A549 (cell line): Measurements from ENCODE around the gene CCDC167. TPM values are rescaled to one million over a fixed set of nuclear protein-coding genes. Genes with fewer than 3 reads are reported as not detected.

Source experiments
- ATAC-seq, 2 experiments: fragments of 200-7000 bp in 1 of 2; fragments of >200 bp in 1 of 2; cut with Nextera tagmentation in 1 of 2; cut with Tn5 transposase in 1 of 2; 3 replicates each; pipeline versions ENCODE4 v1.8.0 to v1.9.1; 2018 to 2020; ENCODE audit warnings: mild to moderate bottlenecking in 1 of 2, moderate library complexity in 1 of 2
- CTCF ChIA-PET: fragments of 300-600 bp; sonication (Branson Sonifier 250); formaldehyde crosslinking; extraction: SDS; loops from one replicate; lab custom pipeline; 2021; ENCODE audit warnings: antibody characterized with exemption, inconsistent platforms; lab: Yijun Ruan, JAX
- POLR2A ChIA-PET: fragments of 350-600 bp; formaldehyde crosslinking; extraction: SDS; loops from one replicate; lab custom pipeline; 2021; ENCODE audit warnings: antibody characterized with exemption, inconsistent platforms; lab: Yijun Ruan, JAX
- DNase-seq, 2 experiments: peaks; one replicate each; pipeline versions ENCODE4 v3.0.0 to v3.0.0-alpha.2; 2011 to 2016; ENCODE audit warnings: low read depth in 1 of 2, low spot score in 1 of 2
- FAIRE-seq: peaks from 2 replicates; lab custom pipeline; 2011; peaks lifted over from hg19 to GRCh38; lab: Jason Lieb, UNC
- H3K27ac ChIP-seq, 2 experiments: fragments of >200 bp; sonication (Bioruptor Twin); formaldehyde crosslinking; 3 replicates each; pipeline ENCODE4 v1.5.1; 2016 to 2017
- H3K4me1 ChIP-seq: fragments of >200 bp; sonication (Bioruptor Twin); formaldehyde crosslinking; 3 replicates; pipeline ENCODE4 v1.6.1; 2016
- H3K4me2 ChIP-seq: fragments of >200 bp; sonication (Bioruptor Twin); formaldehyde crosslinking; 3 replicates; pipeline ENCODE4 v1.6.1; 2016
- H3K4me3 ChIP-seq: fragments of >200 bp; sonication (Bioruptor Twin); formaldehyde crosslinking; 3 replicates; pipeline ENCODE4 v1.5.1; 2016
- H3K9me3 ChIP-seq: fragments of >200 bp; sonication (Bioruptor Twin); formaldehyde crosslinking; 3 replicates; pipeline ENCODE4 v1.6.1; 2016
- CHD2 ChIP-seq: fragments of 150-350 bp; IDR thresholded peaks from 2 replicates; pipeline ENCODE4 v1.6.1; 2014; ENCODE audit warnings: low read length; ENCODE audit not compliant: partially characterized antibody
- CHD4 ChIP-seq: fragments of 200-600 bp; sonication (generic); IDR thresholded peaks from 2 replicates; pipeline ENCODE4 v1.6.1; 2016; ENCODE audit warnings: antibody characterized with exemption, mild to moderate bottlenecking, borderline replicate concordance
- FOSB ChIP-seq: fragments of 250-450 bp; sonication (Bioruptor Pico); IDR thresholded peaks from 2 replicates; pipeline ENCODE4 v1.5.0; 2020; ENCODE audit warnings: mild to moderate bottlenecking, moderate library complexity
- FOXS1 ChIP-seq: fragments of 250-450 bp; sonication (Bioruptor Pico); IDR thresholded peaks from 2 replicates; pipeline ENCODE4 v1.5.0; 2020; ENCODE audit warnings: mild to moderate bottlenecking, moderate library complexity
- GATA3 ChIP-seq: IDR thresholded peaks from 2 replicates; pipeline ENCODE4 v1.6.1; 2012; ENCODE audit warnings: borderline replicate concordance
- JUNB ChIP-seq: fragments of >200 bp; sonication (Bioruptor Twin); formaldehyde crosslinking; IDR thresholded peaks from 2 replicates; pipeline ENCODE4 v1.6.1; 2016
- KDM1A ChIP-seq: fragments of 200-600 bp; sonication (generic); IDR thresholded peaks from 2 replicates; pipeline ENCODE4 v1.6.1; 2016; ENCODE audit warnings: low read depth, mild to moderate bottlenecking
- MAZ ChIP-seq: fragments of 150-350 bp; IDR thresholded peaks from 2 replicates; pipeline ENCODE4 v1.6.1; 2014; ENCODE audit warnings: antibody characterized with exemption, low read depth, low read length, borderline replicate concordance
- NFE2L2 ChIP-seq: fragments of 150-350 bp; conservative IDR thresholded peaks from 2 replicates; pipeline ENCODE4 v1.6.1; 2014; ENCODE audit warnings: low read length
- NPAS2 ChIP-seq: fragments of 250-450 bp; sonication (Bioruptor Pico); IDR thresholded peaks from 2 replicates; pipeline ENCODE4 v1.8.0; 2022; ENCODE audit warnings: mild to moderate bottlenecking, moderate library complexity, borderline replicate concordance
- SREBF2 ChIP-seq: fragments of 450-650 bp; IDR thresholded peaks from 2 replicates; pipeline ENCODE4 v1.6.1; 2014; ENCODE audit warnings: mild to moderate bottlenecking, moderate library complexity
- TFCP2L1 ChIP-seq: fragments of 250-450 bp; sonication (Bioruptor Pico); IDR thresholded peaks from 2 replicates; pipeline ENCODE4 v1.5.0; 2021; ENCODE audit warnings: mild to moderate bottlenecking
- ZFP36 ChIP-seq: fragments of 450-650 bp; IDR thresholded peaks from 2 replicates; pipeline ENCODE4 v1.6.1; 2014; ENCODE audit warnings: borderline replicate concordance; ENCODE audit not compliant: partially characterized antibody
- whole genome bisulfite sequencing: methylation state at CpG from one replicate; pipeline ENCODE4 v1.1.6; 2017; ENCODE audit errors: missing lambda C conversion rate; 5-methylcytosine and 5-hydroxymethylcytosine counted together
- polyA plus RNA-seq, 4 experiments: library from polyadenylated mRNA; depleted of rRNA in 3 of 4; stranded (reverse); fragments of >200 nt; fragmentation: RNase III in 1 of 4; extraction: RNeasy Plus Mini Kit Qiagen cat#74134 plus additional on column Dnase treatment in 1 of 4; gene quantifications; 2 replicates in 3 of 4; 3 replicates in 1 of 4; pipeline ENCODE4 v1.2.3, GENCODE V29; 2011 to 2017
- TF ChIP-seq, protein P1 (sequence below): fragments of 250-450 bp; sonication (Bioruptor Pico); IDR thresholded peaks from 2 replicates; pipeline ENCODE4 v1.5.0; 2021; ENCODE audit warnings: mild to moderate bottlenecking, moderate library complexity, borderline replicate concordance
- TF ChIP-seq, protein P2 (sequence below): fragments of >200 bp; sonication (Bioruptor Twin); formaldehyde crosslinking; IDR thresholded peaks from 3 replicates; pipeline ENCODE4 v1.6.1; 2016
- TF ChIP-seq, protein P3 (sequence below): fragments of 250-450 bp; sonication (Bioruptor Pico); IDR thresholded peaks from 2 replicates; pipeline ENCODE4 v1.5.0; 2020; ENCODE audit warnings: low read depth, mild to moderate bottlenecking, moderate library complexity
- TF ChIP-seq, protein P4 (sequence below): IDR thresholded peaks from 2 replicates; pipeline ENCODE4 v1.6.1; 2012

Gene CCDC167
- polyA plus RNA-seq, 2 of the 4 experiments (the other 2 are of a cell fraction), result 35.1 to 39.1 TPM

DNA sequence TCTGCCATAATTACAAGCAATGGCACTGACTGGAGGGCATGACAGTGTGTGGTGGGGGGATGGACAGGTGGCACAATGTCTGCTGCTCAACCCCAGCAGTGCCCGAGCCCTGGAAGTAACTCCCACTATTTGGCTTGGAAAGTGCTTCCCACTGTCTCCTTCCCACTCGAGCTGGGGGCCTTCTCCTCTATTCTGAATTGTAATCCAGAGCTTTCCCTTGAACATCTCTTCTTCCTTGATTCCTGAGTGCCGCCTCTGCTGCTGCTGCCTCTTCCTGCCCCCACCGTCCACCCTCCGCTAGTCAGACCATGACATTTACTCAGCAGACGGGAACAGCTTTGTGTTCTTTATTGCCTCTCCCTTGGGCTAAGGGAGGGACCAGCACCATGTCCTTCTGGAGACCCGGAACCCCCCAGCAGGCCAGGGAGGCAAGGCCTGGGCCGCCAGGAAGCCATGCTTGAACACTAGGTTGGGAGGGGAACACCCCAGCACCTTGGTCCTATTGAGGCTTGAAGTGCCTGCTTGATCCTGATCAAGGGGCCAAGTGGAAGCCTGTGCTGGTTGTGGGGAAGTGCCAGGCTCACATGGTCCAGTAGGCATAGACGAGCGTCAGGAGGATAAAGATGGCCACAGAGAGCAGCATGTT is 17.0 kb downstream of the CCDC167 start (continued):
- TF ChIP-seq, protein P1, sequence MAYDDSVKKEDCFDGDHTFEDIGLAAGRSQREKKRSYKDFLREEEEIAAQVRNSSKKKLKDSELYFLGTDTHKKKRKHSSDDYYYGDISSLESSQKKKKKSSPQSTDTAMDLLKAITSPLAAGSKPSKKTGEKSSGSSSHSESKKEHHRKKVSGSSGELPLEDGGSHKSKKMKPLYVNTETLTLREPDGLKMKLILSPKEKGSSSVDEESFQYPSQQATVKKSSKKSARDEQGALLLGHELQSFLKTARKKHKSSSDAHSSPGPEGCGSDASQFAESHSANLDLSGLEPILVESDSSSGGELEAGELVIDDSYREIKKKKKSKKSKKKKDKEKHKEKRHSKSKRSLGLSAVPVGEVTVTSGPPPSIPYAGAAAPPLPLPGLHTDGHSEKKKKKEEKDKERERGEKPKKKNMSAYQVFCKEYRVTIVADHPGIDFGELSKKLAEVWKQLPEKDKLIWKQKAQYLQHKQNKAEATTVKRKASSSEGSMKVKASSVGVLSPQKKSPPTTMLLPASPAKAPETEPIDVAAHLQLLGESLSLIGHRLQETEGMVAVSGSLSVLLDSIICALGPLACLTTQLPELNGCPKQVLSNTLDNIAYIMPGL (CRISPR knock-in tag), result no peak
- TF ChIP-seq NPAS2 (CRISPR knock-in tag) (no peak), CHD4 (no peak), MAZ (no peak), CHD2 (no peak), FOXS1 (CRISPR knock-in tag) (no peak)

DNA sequence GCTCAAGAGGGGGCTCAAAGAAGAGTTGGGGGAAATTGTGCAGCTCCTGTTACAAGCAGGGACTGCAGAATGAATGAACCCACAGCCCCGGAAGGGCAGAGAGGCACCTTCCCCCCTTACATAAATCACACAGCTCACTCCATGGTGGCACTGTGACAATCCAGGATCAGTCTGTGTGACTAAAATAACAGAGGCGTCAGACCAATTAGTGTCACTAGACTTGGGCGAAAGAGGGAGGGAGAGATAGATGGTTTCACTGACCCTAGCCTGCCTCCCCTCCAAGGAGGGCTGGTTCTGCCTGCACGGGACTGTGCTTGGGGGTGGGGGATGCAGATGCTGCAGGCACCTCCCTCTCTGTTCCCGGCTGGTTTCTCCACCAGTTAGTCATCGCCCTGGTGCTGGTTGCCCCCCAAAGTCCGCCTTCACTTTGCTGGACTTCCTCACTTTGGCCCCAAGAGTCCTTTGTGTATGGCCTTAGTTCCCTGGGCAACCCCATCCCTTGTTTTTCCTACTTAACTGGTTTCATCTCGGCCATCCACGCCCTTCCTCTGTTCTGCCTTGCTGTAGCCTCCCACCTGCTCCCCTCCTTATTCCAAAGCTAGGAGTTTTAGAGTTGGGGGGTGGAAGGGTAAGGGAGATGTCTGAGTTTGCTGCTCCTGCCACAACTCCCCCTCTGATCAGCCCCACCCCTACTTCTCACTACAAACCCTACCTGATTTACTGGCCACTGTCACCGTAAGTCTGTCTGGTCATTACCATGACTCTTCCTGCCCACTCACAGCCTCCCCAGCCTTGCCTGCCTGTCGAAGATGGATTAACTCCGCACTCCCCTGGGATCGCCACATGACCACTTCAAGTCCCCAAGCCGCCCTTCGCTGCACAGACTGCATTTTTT is 17.7 kb downstream of the CCDC167 start:
- H3K27ac ChIP-seq, result no peak overlapping the region
- H3K4me1 ChIP-seq, result no peaks in the 10 kb centered on the region
- POLR2A ChIA-PET, result no interaction called here
- 81% methylated on average over 15 of the region's 15 CpGs for WGBS
- DNase-seq, result no peak
- H3K4me2 ChIP-seq, result no peak overlapping the region
- H3K4me3 ChIP-seq, result no peak overlapping the region
- no peak for FAIRE-seq
- no peaks in the 10 kb centered on the region for H3K9me3 ChIP-seq
- CTCF ChIA-PET, result interaction anchor here (0.8 to 4.2 kb wide), 6 partner anchors 9 to 210 kb away, joined by 3 to 30 read pairs (median 4); no protein-coding TSS in a partner anchor
- ATAC-seq, result no peak
- TF ChIP-seq GATA3 (no peak), TFCP2L1 (CRISPR knock-in tag) (no peak), KDM1A (no peak), NFE2L2 (no peak)
- TF ChIP-seq, protein P2, sequence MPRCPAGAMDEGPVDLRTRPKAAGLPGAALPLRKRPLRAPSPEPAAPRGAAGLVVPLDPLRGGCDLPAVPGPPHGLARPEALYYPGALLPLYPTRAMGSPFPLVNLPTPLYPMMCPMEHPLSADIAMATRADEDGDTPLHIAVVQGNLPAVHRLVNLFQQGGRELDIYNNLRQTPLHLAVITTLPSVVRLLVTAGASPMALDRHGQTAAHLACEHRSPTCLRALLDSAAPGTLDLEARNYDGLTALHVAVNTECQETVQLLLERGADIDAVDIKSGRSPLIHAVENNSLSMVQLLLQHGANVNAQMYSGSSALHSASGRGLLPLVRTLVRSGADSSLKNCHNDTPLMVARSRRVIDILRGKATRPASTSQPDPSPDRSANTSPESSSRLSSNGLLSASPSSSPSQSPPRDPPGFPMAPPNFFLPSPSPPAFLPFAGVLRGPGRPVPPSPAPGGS, result no peak

DNA sequence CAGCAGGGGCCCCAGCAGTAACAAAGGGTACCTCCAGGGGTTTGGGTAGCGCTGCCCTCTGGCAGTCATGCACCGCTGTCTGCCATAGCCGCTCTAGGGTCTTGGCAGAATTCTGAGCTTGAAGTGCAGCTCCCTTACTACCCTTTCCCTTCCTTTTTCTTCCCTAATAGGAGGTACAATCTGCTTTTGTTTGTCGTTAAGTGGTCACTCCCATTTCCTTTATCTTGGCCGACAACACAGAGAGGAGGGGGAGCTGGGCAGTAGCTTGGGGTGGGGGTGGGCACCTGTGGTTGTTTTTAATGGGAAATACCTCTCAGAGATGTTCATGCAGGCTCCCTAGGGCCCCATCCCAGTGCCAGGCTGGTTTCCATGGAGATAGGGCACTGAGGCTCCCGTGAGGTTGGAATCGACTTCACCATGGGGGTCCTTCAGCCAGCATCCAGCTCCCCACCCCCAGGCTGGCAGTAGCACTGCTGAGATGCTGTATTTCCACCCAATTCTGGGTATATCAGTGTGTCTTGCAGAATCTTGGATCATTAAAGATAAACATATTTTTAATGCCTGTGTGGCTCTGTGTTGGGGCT is 18.6 kb downstream of the CCDC167 start:
- POLR2A ChIA-PET, result no interaction called here

More for the DNA sequence above, 18.6 kb downstream of the CCDC167 start:
- Histone ChIP-seq H3K9me3 (no peaks in the 10 kb centered on the region), H3K4me2 (no peak overlapping the region), H3K4me3 (no peak overlapping the region)
- FAIRE-seq (no peak), DNase-seq (no peak)
- 87% methylated on average over 7 of the region's 7 CpGs for WGBS
- TF ChIP-seq ZFP36 (no peak), FOSB (CRISPR knock-in tag) (no peak), JUNB (no peak), TFCP2L1 (CRISPR knock-in tag) (no peak), SREBF2 (no peak)
- TF ChIP-seq, protein P3, sequence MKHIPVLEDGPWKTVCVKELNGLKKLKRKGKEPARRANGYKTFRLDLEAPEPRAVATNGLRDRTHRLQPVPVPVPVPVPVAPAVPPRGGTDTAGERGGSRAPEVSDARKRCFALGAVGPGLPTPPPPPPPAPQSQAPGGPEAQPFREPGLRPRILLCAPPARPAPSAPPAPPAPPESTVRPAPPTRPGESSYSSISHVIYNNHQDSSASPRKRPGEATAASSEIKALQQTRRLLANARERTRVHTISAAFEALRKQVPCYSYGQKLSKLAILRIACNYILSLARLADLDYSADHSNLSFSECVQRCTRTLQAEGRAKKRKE (CRISPR knock-in tag), result no peak
- TF ChIP-seq, protein P4, sequence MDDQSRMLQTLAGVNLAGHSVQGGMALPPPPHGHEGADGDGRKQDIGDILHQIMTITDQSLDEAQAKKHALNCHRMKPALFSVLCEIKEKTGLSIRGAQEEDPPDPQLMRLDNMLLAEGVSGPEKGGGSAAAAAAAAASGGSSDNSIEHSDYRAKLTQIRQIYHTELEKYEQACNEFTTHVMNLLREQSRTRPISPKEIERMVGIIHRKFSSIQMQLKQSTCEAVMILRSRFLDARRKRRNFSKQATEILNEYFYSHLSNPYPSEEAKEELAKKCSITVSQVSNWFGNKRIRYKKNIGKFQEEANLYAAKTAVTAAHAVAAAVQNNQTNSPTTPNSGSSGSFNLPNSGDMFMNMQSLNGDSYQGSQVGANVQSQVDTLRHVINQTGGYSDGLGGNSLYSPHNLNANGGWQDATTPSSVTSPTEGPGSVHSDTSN, result no peak
- TF ChIP-seq, all 56 proteins: peak for 0
- CTCF ChIA-PET, result interaction anchor here (0.8 to 1.4 kb wide), 5 partner anchors 57 to 211 kb away, joined by 3 to 5 read pairs (median 3); no protein-coding TSS in a partner anchor
- H3K4me1 ChIP-seq, result no peaks in the 10 kb centered on the region
- H3K27ac ChIP-seq, result no peak overlapping the region
- ATAC-seq, result no peak
